Adrenal gland (tissue), 12 donors: Measurements from ENCODE around the gene EFNA5. TPM values are rescaled to one million over a fixed set of nuclear protein-coding genes. Genes with fewer than 3 reads are reported as not detected.

Experiments
- DNase-seq, 7 donors: peaks; one replicate each; pipeline ENCODE4 v3.0.0-alpha.2; 2019 to 2020
- H3K27ac ChIP-seq, 5 donors: fragments of 200-600 bp; sonication (generic) in 4 of 5; 1 replicate in 3 of 5; 2 replicates in 2 of 5; pipeline versions ENCODE4 v1.5.1 to v1.8.0; 2016 to 2020; ENCODE audit warnings: mild to moderate bottlenecking in 1 of 5
- H3K27me3 ChIP-seq: fragments of 200-600 bp; 2 replicates; pipeline ENCODE4 v1.8.0; 2021
- H3K36me3 ChIP-seq, 2 donors: fragments of 200-600 bp; replicated peaks in 1 of 2; 1 replicate in 1 of 2; 2 replicates in 1 of 2; pipeline versions ENCODE4 v1.5.1 to v1.8.0; 2018 to 2022
- H3K4me1 ChIP-seq, 2 donors: fragments of 200-600 bp; replicated peaks in 1 of 2; 1 replicate in 1 of 2; 2 replicates in 1 of 2; pipeline versions ENCODE4 v1.5.1 to v1.8.0; 2018 to 2021
- H3K4me3 ChIP-seq, 4 donors: fragments of 200-600 bp; sonication (generic) in 3 of 4; one replicate each; pipeline ENCODE4 v1.5.1; 2016 to 2018
- H3K9me3 ChIP-seq, 3 donors: fragments of 200-600 bp; sonication (generic) in 1 of 3; replicated peaks in 1 of 3; 1 replicate in 2 of 3; 2 replicates in 1 of 3; pipeline versions ENCODE4 v1.5.1 to v1.8.0; 2016 to 2021
- CTCF ChIP-seq, 6 experiments: fragments of 450-650 bp in 4 of 6; fragments of 200-600 bp in 2 of 6; sonication (generic) in 1 of 6; IDR thresholded peaks; 1 replicate in 5 of 6; 2 replicates in 1 of 6; pipeline versions ENCODE4 v1.5.1 to v1.8.0; 2016 to 2021; ENCODE audit warnings: antibody characterized with exemption in 6 of 6, mild to moderate bottlenecking in 2 of 6, moderate library complexity in 1 of 6
- POLR2A ChIP-seq, 2 donors: fragments of 450-650 bp; IDR thresholded peaks; one replicate each; pipeline ENCODE4 v1.6.1; 2017; ENCODE audit warnings: antibody characterized with exemption in 2 of 2, mild to moderate bottlenecking in 2 of 2, moderate library complexity in 1 of 2
- WGBS, 4 donors: extraction: QIAGEN DNeasy Blood & Tissue Kit in 2 of 4; methylation state at CpG; one replicate each; pipeline versions ENCODE4 v1.1.5 to v1.1.7; 2013 to 2017; 5-methylcytosine and 5-hydroxymethylcytosine counted together
- intact Hi-C, 2 donors: fragments of 100-400 bp; cut with DNase I; formaldehyde crosslinking; loops; one replicate each; pipeline versions ENCODE4 v1.14.1 to v1.15.0; 2022 to 2023
- polyA plus RNA-seq, 3 donors: library from polyadenylated mRNA; stranded (reverse); fragments of 200-250 nt in 2 of 3; fragments of 350-450 nt in 1 of 3; fragmentation: Illumina TruSeq in 1 of 3; extraction: RNeasy Lipid Tissue Mini Kit (QIAGEN cat#74804) in 1 of 3; gene quantifications; one replicate each; pipeline ENCODE4 v1.2.3, GENCODE V29; 2013 to 2014
- total RNA-seq, 9 donors: library from RNA; depleted of rRNA in 4 of 9; stranded (reverse); fragments of >200 nt in 4 of 9; fragments of 120-200 nt in 1 of 9; fragmentation: NEBNext Ultra II Directional in 1 of 9; extraction: Animal tissue kit (Norgen Biotek cat#: 25700) in 1 of 9; gene quantifications; one replicate each; pipeline versions ENCODE4 v1.1.0 to v1.2.4, GENCODE V29; 2013 to 2023
- donor health status: healthy with polysubstance abuse.
- donor health status: Bipolar disorder and iron deficiency.
- donor health status: DM: yes; HTN: yes; CAD: no.
- donor health status: DM: no; HTN: no; CAD: no.
- donor health status: DM: no; HTN: no; CAD: no.
- donor health status: DM: yes; HTN: yes; CAD: no.

Gene EFNA5
- total and polyA plus RNA-seq, 12 donors: 0.06 to 11.8 (median 1.6) TPM

DNA sequence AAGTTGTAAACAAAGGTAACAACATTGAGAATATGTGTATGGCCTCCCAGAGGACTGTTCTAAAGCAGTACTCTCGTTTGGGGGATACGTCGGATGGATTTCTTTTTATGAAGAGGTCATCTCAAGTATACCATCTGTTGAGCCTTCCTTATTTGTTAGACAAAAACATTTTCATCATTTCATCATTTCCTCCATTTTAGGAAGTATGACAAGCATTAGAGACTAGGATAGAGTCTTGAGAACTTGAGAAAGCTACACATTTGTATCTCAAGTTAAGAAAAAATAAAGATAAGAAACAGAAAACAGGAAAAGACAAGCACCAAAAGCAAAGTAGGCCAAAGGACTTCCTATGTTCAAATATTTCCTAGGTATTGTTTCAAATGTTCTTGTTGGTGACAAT lies 307.0 kb downstream of the EFNA5 start:
- H3K27ac ChIP-seq: no peak overlapping the region
- WGBS, 4 donors: 67 to 83% (median 80%) methylated on average over 3 of the region's 3 CpGs
- H3K4me3 ChIP-seq: no peak overlapping the region
- no peaks in the 10 kb centered on the region for H3K27me3 ChIP-seq
- H3K9me3 ChIP-seq: no peaks in the 10 kb centered on the region
- no peaks in the 10 kb centered on the region for H3K4me1 ChIP-seq
- H3K36me3 ChIP-seq: no peaks in the 10 kb centered on the region
- intact Hi-C loops: no loop called here
- no peak for DNase-seq
- TF ChIP-seq POLR2A (IDR thresholded peaks at IDR 0.05) (no peak), CTCF (IDR thresholded peaks at IDR 0.05) (no peak)

DNA sequence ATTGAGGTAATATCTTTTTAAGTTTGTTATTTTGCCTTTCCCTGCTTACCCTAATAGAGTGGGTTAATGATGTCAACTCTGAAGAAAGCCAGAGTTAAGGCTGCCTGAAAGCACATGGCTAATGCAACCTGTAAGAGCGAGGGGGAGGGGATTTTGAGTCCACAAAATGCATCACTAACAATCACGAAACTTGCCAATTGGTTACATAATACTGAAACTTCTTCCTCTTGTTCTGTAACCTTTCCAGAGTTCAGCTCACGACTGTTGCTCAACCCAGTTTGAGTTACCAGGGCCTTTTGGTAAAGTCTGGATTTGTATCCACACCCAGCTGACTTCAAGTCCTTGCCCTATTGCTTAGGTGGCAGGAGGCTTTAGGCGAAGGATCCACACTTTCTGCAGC lies 308.8 kb downstream of the EFNA5 start:
- intact Hi-C loops: no loop called here
- Histone ChIP-seq H3K4me1 (no peaks in the 10 kb centered on the region), H3K9me3 (no peaks in the 10 kb centered on the region), H3K27me3 (no peaks in the 10 kb centered on the region), H3K4me3 (no peak overlapping the region), H3K36me3 (no peaks in the 10 kb centered on the region), H3K27ac (no peak overlapping the region)
- TF ChIP-seq CTCF (IDR thresholded peaks at IDR 0.05) (no peak), POLR2A (IDR thresholded peaks at IDR 0.05) (no peak)
- 48 to 65% (median 61%) methylated on average over 4 of the region's 4 CpGs for WGBS, 4 donors
- peak in 5 of 7 donors; percentile 16 to 61 (median 35) for DNase-seq

DNA sequence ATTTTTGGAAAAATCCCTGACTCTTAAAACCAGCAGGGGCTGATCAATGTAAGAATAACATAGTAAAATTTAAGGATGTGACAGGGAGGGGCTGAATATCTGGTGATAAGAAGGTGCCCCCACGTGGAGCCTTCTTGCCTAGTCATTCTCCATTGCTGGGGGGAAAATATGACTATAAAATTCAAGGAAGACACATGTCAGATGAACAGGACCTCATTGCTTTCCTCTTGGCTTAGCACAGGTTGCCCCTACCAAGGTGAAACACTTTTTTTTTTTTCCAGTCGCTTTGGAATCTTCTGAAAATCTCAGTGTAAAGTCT lies 310.9 kb downstream of the EFNA5 start:
- no peak overlapping the region for H3K4me3 ChIP-seq
- no peaks in the 10 kb centered on the region for H3K4me1 ChIP-seq
- intact Hi-C loops: no loop called here
- H3K9me3 ChIP-seq: no peaks in the 10 kb centered on the region
- no peaks in the 10 kb centered on the region for H3K36me3 ChIP-seq
- TF ChIP-seq POLR2A (IDR thresholded peaks at IDR 0.05) (no peak), CTCF (IDR thresholded peaks at IDR 0.05) (no peak)
- 50 to 71% (median 57%) methylated on average over 2 of the region's 2 CpGs for WGBS, 4 donors
- peak overlapping the region in 1 of 5 donors; percentile 3 for H3K27ac ChIP-seq
- H3K27me3 ChIP-seq: no peaks in the 10 kb centered on the region
- no peak for DNase-seq

DNA sequence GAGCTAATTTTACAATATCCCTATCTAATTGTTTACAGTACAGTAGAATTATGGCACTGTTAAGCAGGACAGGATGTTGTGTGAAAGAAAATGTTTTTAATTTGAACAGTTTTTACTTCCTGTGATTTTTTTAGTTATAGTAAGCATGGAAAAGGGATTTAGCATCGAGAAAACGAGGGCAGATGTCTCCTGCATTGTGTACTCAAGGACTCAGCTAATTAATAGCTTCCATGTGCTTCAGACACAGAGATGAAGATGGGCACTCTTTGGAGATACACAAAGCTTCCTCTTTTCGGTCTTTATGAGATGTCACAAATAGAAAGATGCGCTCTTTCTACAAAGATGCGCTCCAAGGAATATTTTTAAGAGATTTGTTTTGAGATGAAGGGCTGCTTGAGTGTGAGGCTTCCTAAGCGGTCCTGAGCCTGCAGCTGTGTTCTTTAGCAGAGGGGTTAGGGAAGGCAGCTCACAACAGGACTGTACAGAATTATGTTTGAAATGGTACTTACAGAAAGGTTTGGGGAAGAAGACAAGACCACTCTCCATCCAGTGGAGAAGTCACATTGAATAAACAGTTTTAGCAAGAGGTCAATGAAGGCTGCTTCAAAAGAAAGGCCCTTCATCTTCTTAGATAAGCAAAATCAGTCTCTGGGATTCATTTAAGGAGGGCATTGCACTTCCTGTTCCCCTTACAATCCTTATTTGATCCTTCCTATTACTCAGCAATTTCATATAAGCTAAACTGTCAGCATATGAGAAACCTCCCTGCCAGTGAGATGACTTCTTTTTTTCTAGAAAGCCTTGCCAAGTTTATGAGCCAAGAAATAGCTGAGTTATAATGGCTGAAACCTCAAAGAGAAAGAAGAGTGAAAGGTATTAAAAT lies 311.5 kb downstream of the EFNA5 start:
- Histone ChIP-seq H3K36me3 (no peaks in the 10 kb centered on the region), H3K27ac (peak overlapping the region in 1 of 5 donors; percentile 3), H3K27me3 (no peaks in the 10 kb centered on the region), H3K9me3 (no peaks in the 10 kb centered on the region), H3K4me1 (no peaks in the 10 kb centered on the region), H3K4me3 (no peak overlapping the region)
- TF ChIP-seq CTCF (IDR thresholded peaks at IDR 0.05): no peak
- no peak for TF ChIP-seq POLR2A (IDR thresholded peaks at IDR 0.05)
- WGBS, 4 donors: 62 to 69% (median 66%) methylated on average over 6 of the region's 6 CpGs
- no peak for DNase-seq
- intact Hi-C loops: no loop called here
